COLO829 (cell line): ENCODE results near the gene ZGPAT.
A peak's percentile ranks its signal among the peaks of the same experiment; 100 is the strongest.
"Not testable (repeated sequence)": the region's sequence is repeated elsewhere in the genome, so short reads cannot be mapped to it uniquely, and the experiment has no call there.

ENCODE experiments used
- DNase-seq: peaks from one replicate; pipeline ENCODE4 v3.0.0; 2012; ENCODE audit warnings: low spot score

The ZGPAT gene

GRCh38 chr20:63707558-63708300, at the start of gene ZGPAT, which contains the start of gene ARFRP1:
ZGPAT (plus strand) TSS chr20:63708039; CDS start chr20:63708581, 542 bp downstream.
ARFRP1 (minus strand) TSS chr20:63707976; CDS start chr20:63707091, 885 bp downstream.
- peak; percentile 74 for DNase-seq

GRCh38 chr20:63658749-63659187, 49.1 kb upstream of the ZGPAT start:
- DNase-seq, result no peak

GRCh38 chr20:63659370-63659769, 48.5 kb upstream of the ZGPAT start:
- no peak for DNase-seq

- not testable (repeated sequence) for DNase-seq
Observed at GRCh38 chr20:63660174-63660573, 47.7 kb upstream of the ZGPAT start.

GRCh38 chr20:63660622-63661021, 47.2 kb upstream of the ZGPAT start:
- DNase-seq, result no peak

GRCh38 chr20:63661108-63661507, 46.7 kb upstream of the ZGPAT start:
- DNase-seq, result no peak

- no peak for DNase-seq
Observed at GRCh38 chr20:63661959-63662812, 45.7 kb upstream of the ZGPAT start.

GRCh38 chr20:63662813-63663189, 45.0 kb upstream of the ZGPAT start:
- DNase-seq, result no peak

GRCh38 chr20:63663332-63664066, 44.3 kb upstream of the ZGPAT start:
- DNase-seq, result no peak

- no peak for DNase-seq
Observed at GRCh38 chr20:63664143-63664851, 43.5 kb upstream of the ZGPAT start.

- no peak for DNase-seq
Observed at GRCh38 chr20:63664861-63665594, 42.8 kb upstream of the ZGPAT start.

GRCh38 chr20:63665708-63666107, 42.1 kb upstream of the ZGPAT start:
- no peak for DNase-seq

- no peak for DNase-seq
Observed at GRCh38 chr20:63667858-63668257, 40.0 kb upstream of the ZGPAT start.

- DNase-seq, result no peak
Observed at GRCh38 chr20:63668351-63668750, 39.5 kb upstream of the ZGPAT start.

- not testable (repeated sequence) for DNase-seq
Observed at GRCh38 chr20:63671695-63672094, 36.1 kb upstream of the ZGPAT start.

GRCh38 chr20:63672666-63673065, 35.2 kb upstream of the ZGPAT start:
- no peak for DNase-seq

GRCh38 chr20:63673951-63674350, 33.9 kb upstream of the ZGPAT start:
- no peak for DNase-seq

GRCh38 chr20:63675681-63676368, 32.0 kb upstream of the ZGPAT start:
- no peak for DNase-seq

- no peak for DNase-seq
Observed at GRCh38 chr20:63678071-63678470, 29.8 kb upstream of the ZGPAT start.
